Activated naive CD4-positive, alpha-beta T cell treated with anti-CD3 and anti-CD28 coated beads for 36 hours (primary cell): Measurements from ENCODE around the gene CDH22. TPM values are rescaled to one million over a fixed set of nuclear protein-coding genes. Genes with fewer than 3 reads are reported as not detected.

Source experiments
- CTCF ChIA-PET: fragments of 350-600 bp; sonication (Branson Sonifier 250); formaldehyde crosslinking; loops from one replicate; lab custom pipeline; 2021; ENCODE audit warnings: antibody characterized with exemption; lab: Charles Lee
- DNase-seq: peaks from one replicate; pipeline ENCODE4 v3.0.0-alpha.2; 2020
- H3K27ac Mint-ChIP-seq: one replicate; pipeline ENCODE4 v1.8.0; 2021; ENCODE audit warnings: mild to moderate bottlenecking, mixed read lengths
- H3K27me3 Mint-ChIP-seq: one replicate; pipeline ENCODE4 v1.8.0; 2021; ENCODE audit warnings: low read depth, mixed read lengths
- H3K36me3 Mint-ChIP-seq: one replicate; pipeline ENCODE4 v1.8.0; 2021; ENCODE audit warnings: low read depth, mixed read lengths
- H3K4me1 Mint-ChIP-seq: one replicate; pipeline ENCODE4 v1.8.0; 2021; ENCODE audit warnings: low read depth, mixed read lengths
- H3K4me3 Mint-ChIP-seq: one replicate; pipeline ENCODE4 v1.8.0; 2021; ENCODE audit warnings: mild to moderate bottlenecking, moderate library complexity, mixed read lengths
- H3K9me3 Mint-ChIP-seq: one replicate; pipeline ENCODE4 v1.8.0; 2021; ENCODE audit warnings: mixed read lengths
- intact Hi-C: fragments of 100-400 bp; cut with micrococcal nuclease; formaldehyde crosslinking; loops from one replicate; pipeline ENCODE4 v1.15.1; 2023
- total RNA-seq, 2 experiments: library from RNA; stranded (reverse); gene quantifications; one replicate each; pipeline ENCODE4 v1.2.3, GENCODE V29; 2021

CDH22 gene
- total RNA-seq, 2 experiments from 2014 or later, result 0.07 TPM; not detected in 1

GRCh38 chr20:46154305-46154704 lies 154.0 kb downstream of the CDH22 start:
- no peak overlapping the region for H3K27ac Mint-ChIP-seq
- no peaks in the 10 kb centered on the region for H3K36me3 Mint-ChIP-seq
- H3K9me3 Mint-ChIP-seq, result no peaks in the 10 kb centered on the region
- peaks cover 10% of the 10 kb centered on the region for H3K27me3 Mint-ChIP-seq
- no peaks in the 10 kb centered on the region for H3K4me1 Mint-ChIP-seq
- H3K4me3 Mint-ChIP-seq, result no peak overlapping the region
- DNase-seq, result no peak
- CTCF ChIA-PET, result no interaction called here
- intact Hi-C loops, result no loop called here

- no peak for DNase-seq
- intact Hi-C loops, result no loop called here
- H3K4me1 Mint-ChIP-seq, result no peaks in the 10 kb centered on the region
- H3K27ac Mint-ChIP-seq, result no peak overlapping the region
- H3K9me3 Mint-ChIP-seq, result no peaks in the 10 kb centered on the region
- H3K36me3 Mint-ChIP-seq, result no peaks in the 10 kb centered on the region
- CTCF ChIA-PET, result no interaction called here
- peaks cover 7% of the 10 kb centered on the region for H3K27me3 Mint-ChIP-seq
- no peak overlapping the region for H3K4me3 Mint-ChIP-seq
Measured at GRCh38 chr20:46152824-46153586, 155.3 kb downstream of the CDH22 start.

- peak; percentile 32 for DNase-seq
- CTCF ChIA-PET, result interaction anchor here (0.6 to 1.2 kb wide), 6 partner anchors 22 to 142 kb away, joined by 3 to 4 read pairs (median 4); no protein-coding TSS in a partner anchor
Measured at GRCh38 chr20:46151936-46152335, 156.4 kb downstream of the CDH22 start.

GRCh38 chr20:46150943-46151342 lies 157.4 kb downstream of the CDH22 start:
- intact Hi-C loops, result no loop called here
- CTCF ChIA-PET, result interaction anchor here (0.6 to 1.2 kb wide), 2 partner anchors 23 to 127 kb away, joined by 3 to 4 read pairs; no protein-coding TSS in a partner anchor
- no peak overlapping the region for H3K4me3 Mint-ChIP-seq

More at GRCh38 chr20:46151936-46152335, 156.4 kb downstream of the CDH22 start:
- Mint-ChIP-seq H3K9me3 (no peaks in the 10 kb centered on the region), H3K27me3 (peaks cover 4% of the 10 kb centered on the region), H3K36me3 (no peaks in the 10 kb centered on the region), H3K4me1 (no peaks in the 10 kb centered on the region), H3K27ac (no peak overlapping the region), H3K4me3 (no peak overlapping the region)
- intact Hi-C loops, result no loop called here

GRCh38 chr20:46148313-46149208 lies 159.7 kb downstream of the CDH22 start:
- intact Hi-C loops, result no loop called here
- CTCF ChIA-PET, result no interaction called here
- DNase-seq, result no peak

More at GRCh38 chr20:46150943-46151342, 157.4 kb downstream of the CDH22 start:
- Mint-ChIP-seq H3K9me3 (no peaks in the 10 kb centered on the region), H3K36me3 (no peaks in the 10 kb centered on the region), H3K27me3 (peaks cover 3% of the 10 kb centered on the region), H3K27ac (no peak overlapping the region), H3K4me1 (no peaks in the 10 kb centered on the region)
- no peak for DNase-seq

GRCh38 chr20:46145713-46146112 lies 162.6 kb downstream of the CDH22 start:
- Mint-ChIP-seq H3K4me1 (no peaks in the 10 kb centered on the region), H3K36me3 (no peaks in the 10 kb centered on the region)
- CTCF ChIA-PET, result interaction anchor here (1.2 kb wide), 1 partner anchor 13 kb away, joined by 4 read pairs; no protein-coding TSS in a partner anchor

More at GRCh38 chr20:46148313-46149208, 159.7 kb downstream of the CDH22 start:
- H3K9me3 Mint-ChIP-seq, result no peaks in the 10 kb centered on the region
- no peak overlapping the region for H3K27ac Mint-ChIP-seq
- no peak overlapping the region for H3K4me3 Mint-ChIP-seq
- no peaks in the 10 kb centered on the region for H3K4me1 Mint-ChIP-seq
- H3K27me3 Mint-ChIP-seq, result peaks cover 2% of the 10 kb centered on the region
- H3K36me3 Mint-ChIP-seq, result no peaks in the 10 kb centered on the region

GRCh38 chr20:46144432-46145025 lies 163.8 kb downstream of the CDH22 start:
- intact Hi-C loops, result no loop called here
- Mint-ChIP-seq H3K4me3 (no peak overlapping the region), H3K27me3 (peaks cover 10% of the 10 kb centered on the region), H3K9me3 (no peaks in the 10 kb centered on the region), H3K27ac (no peak overlapping the region), H3K4me1 (no peaks in the 10 kb centered on the region), H3K36me3 (no peaks in the 10 kb centered on the region)
- CTCF ChIA-PET, result interaction anchor here (1.2 to 1.3 kb wide), 2 partner anchors 12 kb away, joined by 4 read pairs; no protein-coding TSS in a partner anchor
- DNase-seq, result no peak

More at GRCh38 chr20:46145713-46146112, 162.6 kb downstream of the CDH22 start:
- Mint-ChIP-seq H3K4me3 (no peak overlapping the region), H3K9me3 (no peaks in the 10 kb centered on the region), H3K27me3 (peaks cover 9% of the 10 kb centered on the region), H3K27ac (no peak overlapping the region)
- DNase-seq, result no peak
- intact Hi-C loops, result no loop called here

- H3K27ac Mint-ChIP-seq, result no peak overlapping the region
- CTCF ChIA-PET, result no interaction called here
- H3K4me1 Mint-ChIP-seq, result no peaks in the 10 kb centered on the region
- H3K4me3 Mint-ChIP-seq, result no peak overlapping the region
- peaks cover 15% of the 10 kb centered on the region for H3K27me3 Mint-ChIP-seq
- H3K9me3 Mint-ChIP-seq, result no peaks in the 10 kb centered on the region
- no peak for DNase-seq
- no peaks in the 10 kb centered on the region for H3K36me3 Mint-ChIP-seq
- intact Hi-C loops, result no loop called here
Measured at GRCh38 chr20:46142124-46142523, 166.2 kb downstream of the CDH22 start.

GRCh38 chr20:46139908-46140482 lies 168.3 kb downstream of the CDH22 start:
- CTCF ChIA-PET, result interaction anchor here (1.1 kb wide), 1 partner anchor 127 kb away, joined by 3 read pairs; no protein-coding TSS in a partner anchor
- Mint-ChIP-seq H3K27me3 (peaks cover 20% of the 10 kb centered on the region), H3K27ac (no peak overlapping the region), H3K4me1 (no peaks in the 10 kb centered on the region), H3K36me3 (no peaks in the 10 kb centered on the region), H3K9me3 (no peaks in the 10 kb centered on the region), H3K4me3 (no peak overlapping the region)
- intact Hi-C loops, result no loop called here
- DNase-seq, result no peak

GRCh38 chr20:46139266-46139889 lies 168.9 kb downstream of the CDH22 start:
- no peak overlapping the region for H3K27ac Mint-ChIP-seq
- H3K27me3 Mint-ChIP-seq, result peaks cover 24% of the 10 kb centered on the region
- intact Hi-C loops, result no loop called here
- no peak overlapping the region for H3K4me3 Mint-ChIP-seq
- DNase-seq, result no peak
- H3K4me1 Mint-ChIP-seq, result no peaks in the 10 kb centered on the region
- no peaks in the 10 kb centered on the region for H3K36me3 Mint-ChIP-seq
- CTCF ChIA-PET, result no interaction called here
- no peaks in the 10 kb centered on the region for H3K9me3 Mint-ChIP-seq

- no peak overlapping the region for H3K4me3 Mint-ChIP-seq
- H3K4me1 Mint-ChIP-seq, result peaks cover 1% of the 10 kb centered on the region
- CTCF ChIA-PET, result no interaction called here
- H3K27me3 Mint-ChIP-seq, result peaks cover 28% of the 10 kb centered on the region
- H3K27ac Mint-ChIP-seq, result no peak overlapping the region
- intact Hi-C loops, result no loop called here
- DNase-seq, result no peak
- H3K36me3 Mint-ChIP-seq, result no peaks in the 10 kb centered on the region
- no peaks in the 10 kb centered on the region for H3K9me3 Mint-ChIP-seq
Measured at GRCh38 chr20:46137816-46138215, 170.5 kb downstream of the CDH22 start.
